Kidney tubule cell (primary cell): Measurements from ENCODE around the gene PAXX.

ENCODE experiments used
- DNase-seq: peaks from one replicate; pipeline ENCODE4 v3.0.0-alpha.2; 2018; ENCODE audit warnings: low spot score

The PAXX gene

GRCh38 chr9:136965771-136966484, 26.3 kb upstream of the PAXX start:
- DNase-seq = no peak

DNA sequence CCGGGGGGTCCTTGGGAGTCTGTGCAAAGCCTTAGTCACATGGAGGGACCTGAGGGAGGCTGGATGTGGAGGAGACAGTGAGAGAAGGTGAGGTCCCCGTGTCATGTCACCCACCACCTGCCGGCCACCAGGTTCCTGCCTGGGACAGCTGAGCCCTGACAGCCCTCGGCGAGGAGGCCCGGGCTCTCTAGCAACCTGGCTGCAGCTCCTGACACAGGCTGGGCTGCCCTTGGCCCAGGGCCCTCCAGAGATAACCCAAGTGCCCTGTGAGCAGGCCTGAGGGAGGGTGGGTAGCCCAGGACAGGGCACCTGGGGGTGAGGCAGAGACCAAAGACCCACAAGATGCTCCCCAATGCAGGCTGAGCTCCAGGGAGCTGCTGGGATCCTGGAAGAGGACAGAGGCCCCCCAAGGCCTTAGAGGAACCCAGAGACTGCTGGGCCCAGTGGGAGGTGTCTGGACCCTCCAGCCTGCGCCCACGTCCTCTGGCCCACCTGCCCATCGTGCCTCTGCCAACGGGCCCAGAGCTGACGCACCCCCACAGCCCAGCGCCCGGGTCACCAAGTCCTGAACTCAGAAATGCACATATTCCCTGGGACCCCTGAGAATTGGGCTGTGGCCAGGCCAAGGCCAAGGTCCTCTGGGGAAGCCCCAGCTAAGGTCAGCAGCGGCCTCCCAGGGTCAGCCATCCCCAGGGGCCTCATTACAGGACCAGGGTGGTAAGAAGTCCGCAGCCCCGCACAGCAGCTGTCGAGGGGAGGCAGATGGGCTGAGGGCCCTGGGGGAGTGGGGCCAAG, 23.7 kb upstream of the PAXX start:
- no peak for DNase-seq

- DNase-seq = no peak
These were observed 23.1 kb upstream of the PAXX start for GRCh38 chr9:136969150-136969549.

DNA sequence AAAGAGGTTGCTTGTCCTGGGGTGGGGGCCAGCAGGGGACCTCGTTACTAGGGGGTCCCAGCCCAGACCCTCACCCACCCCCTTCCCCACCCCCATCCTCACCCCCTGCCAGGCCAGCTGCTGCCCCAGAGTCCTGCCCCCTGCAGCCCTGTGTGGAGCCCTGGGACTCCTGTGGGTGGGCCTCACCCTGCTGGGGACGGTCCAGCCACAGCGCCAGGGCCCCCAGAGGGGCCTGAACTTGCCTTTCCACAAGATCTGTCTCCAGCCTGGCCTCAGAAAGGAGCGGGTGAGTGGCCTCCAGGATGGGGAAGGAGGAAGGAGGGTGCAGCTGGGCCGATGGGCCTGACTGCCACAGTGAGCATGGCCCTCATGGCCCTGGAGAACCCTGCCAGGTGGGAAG, 22.4 kb upstream of the PAXX start:
- DNase-seq = no peak

GRCh38 chr9:136970361-136970760, 21.9 kb upstream of the PAXX start:
- no peak for DNase-seq

DNA sequence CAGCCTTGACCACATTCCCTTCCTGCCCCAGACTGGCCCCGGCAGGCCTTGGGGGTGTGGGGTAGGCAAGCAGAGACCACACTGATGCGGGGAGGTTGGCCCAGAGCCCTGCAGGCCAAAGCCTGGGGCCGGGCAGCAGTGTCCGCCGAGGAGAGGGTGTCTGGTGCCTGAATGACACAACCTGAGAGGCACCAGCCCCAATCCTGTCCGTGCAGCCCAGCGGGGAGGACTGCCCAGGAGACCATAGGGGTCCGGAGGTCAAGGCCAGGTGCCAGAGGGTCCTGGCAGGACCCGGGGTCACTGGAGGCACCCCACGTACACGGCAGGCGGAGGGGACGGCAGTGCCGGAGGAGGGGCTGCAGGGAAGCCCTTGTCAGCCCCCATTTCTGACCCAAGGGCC, 20.5 kb upstream of the PAXX start:
- DNase-seq = no peak

GRCh38 chr9:136972335-136972734, 19.9 kb upstream of the PAXX start:
- DNase-seq = no peak

DNA sequence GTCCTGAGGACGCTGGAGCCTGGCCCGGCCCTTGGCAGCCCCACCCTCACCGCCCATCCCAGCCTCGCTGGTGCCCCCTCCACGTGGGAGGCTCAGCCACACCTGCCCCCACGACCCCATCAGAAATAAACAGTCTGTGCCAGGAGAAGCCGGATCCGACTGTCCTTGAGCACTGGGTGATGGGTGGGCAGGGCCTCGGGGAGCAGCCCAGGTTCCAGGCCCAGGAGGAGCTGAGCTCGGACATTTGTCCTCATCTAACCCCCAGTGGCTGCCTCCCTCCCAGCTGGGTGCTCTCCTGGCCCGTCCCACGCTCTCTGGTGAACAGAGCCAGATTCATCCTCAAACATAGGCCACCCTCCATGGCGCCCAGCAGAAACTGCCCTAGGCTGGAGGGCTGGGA, 19.5 kb upstream of the PAXX start:
- no peak for DNase-seq

DNA sequence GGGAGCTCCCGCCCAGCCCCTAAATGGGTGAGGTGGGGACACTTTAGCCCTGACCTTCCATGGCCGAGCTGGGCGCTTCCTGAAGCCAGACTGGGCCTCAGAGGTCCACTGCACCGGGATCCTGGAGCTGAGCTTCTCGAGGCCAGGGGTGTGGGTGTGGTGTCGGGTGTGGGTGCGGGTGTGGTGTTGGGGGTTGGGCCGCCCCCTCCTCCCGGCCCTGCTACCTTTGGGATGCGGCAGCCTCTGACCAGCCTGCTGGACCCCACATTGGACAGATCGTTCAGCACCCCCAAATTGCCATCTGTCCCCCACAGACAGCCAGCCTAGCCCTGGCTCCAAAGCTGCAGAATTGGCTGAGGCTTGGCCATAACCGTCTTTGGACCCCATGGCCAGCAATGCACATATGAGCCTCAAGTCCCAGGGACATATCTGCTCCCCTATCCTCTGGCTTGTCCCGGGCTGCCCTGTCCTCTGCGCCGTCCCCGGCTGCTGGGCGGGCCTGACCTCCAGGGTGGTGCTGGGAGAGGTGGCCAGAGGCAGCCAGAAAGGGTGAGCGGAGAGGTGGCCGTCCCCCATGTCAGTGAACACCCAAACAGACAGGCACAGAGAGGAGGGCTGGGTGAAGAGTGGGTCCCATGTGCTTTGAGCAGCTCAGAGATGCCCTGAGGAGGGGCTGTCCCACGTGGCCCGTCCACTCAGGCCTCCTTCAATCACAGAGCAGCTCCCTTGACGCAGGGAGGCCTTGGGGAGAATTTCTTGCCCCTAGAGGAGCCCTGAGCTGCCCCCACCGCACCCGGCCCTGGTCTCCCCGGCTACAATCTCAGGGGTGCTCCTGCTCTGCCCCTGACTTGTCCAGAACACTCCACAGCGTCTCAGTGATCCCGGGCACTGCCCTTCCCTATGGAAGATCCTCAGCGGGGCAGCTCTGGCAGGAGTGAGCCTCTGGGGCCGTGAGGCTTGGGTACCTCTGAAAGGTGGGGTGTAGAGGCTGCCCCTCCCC, 18.3 kb upstream of the PAXX start:
- no peak for DNase-seq

DNA sequence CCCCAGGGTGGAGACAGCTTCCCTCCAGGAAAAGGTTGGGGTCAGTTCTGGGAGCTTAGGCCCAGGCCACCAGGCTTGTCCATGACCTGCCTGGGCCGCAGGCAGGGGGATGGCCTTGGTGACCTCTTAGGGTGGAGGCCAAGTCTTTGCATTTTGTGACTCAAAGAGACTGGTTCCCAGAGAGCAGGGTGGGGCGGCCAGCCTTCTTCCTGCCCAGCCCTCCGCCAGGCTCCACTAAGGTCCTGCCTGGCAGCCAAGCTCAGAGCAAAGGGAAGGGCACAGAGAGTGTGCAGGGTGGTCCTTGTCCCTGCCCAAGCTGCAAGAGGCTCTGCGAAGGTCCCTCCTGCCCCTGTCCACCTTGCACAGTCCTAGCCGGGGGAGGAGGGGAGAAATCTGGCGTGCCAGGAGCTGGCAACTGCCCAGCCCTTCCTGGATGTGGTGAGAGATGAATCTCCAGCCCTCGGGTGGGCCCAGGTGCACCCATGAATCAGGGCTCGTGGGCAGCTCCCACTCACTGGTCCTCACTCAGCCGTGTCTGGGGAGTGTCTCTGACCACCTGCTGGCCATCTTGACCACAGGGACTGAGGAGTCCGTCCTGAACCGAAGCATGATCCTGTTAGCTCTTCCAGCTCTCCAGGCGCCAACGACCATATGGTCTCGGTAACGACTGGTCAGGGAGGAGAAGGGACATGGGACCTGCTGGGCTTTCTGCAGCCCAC, 17.2 kb upstream of the PAXX start:
- DNase-seq = peak; percentile 29

GRCh38 chr9:136975644-136976043, 16.6 kb upstream of the PAXX start:
- no peak for DNase-seq

DNA sequence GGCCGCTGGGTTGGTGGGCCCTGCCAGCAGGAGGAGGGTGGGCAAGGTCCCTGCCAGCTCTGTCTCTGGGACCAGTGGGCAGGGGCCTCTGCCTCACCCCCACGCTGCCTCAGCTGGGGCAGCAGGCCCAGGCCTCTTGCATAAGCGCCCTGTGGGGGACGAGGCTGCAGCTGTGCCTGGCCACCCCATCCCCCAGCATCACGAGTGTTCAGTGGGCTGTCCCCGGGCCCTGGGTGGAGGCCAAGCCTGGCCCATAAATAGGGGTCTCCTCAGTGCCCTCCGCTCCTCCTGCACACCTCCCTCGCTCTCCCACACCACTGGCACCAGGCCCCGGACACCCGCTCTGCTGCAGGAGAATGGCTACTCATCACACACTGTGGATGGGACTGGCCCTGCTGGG, 15.0 kb upstream of the PAXX start, which contains the start of gene PTGDS:
PTGDS (plus strand) TSS at position 282 of the 400 bp plus-strand sequence; CDS start at position 357, 75 bp downstream.
- DNase-seq = no peak

- DNase-seq = no peak
These were observed 14.6 kb upstream of the PAXX start for GRCh38 chr9:136977649-136978072.

DNA sequence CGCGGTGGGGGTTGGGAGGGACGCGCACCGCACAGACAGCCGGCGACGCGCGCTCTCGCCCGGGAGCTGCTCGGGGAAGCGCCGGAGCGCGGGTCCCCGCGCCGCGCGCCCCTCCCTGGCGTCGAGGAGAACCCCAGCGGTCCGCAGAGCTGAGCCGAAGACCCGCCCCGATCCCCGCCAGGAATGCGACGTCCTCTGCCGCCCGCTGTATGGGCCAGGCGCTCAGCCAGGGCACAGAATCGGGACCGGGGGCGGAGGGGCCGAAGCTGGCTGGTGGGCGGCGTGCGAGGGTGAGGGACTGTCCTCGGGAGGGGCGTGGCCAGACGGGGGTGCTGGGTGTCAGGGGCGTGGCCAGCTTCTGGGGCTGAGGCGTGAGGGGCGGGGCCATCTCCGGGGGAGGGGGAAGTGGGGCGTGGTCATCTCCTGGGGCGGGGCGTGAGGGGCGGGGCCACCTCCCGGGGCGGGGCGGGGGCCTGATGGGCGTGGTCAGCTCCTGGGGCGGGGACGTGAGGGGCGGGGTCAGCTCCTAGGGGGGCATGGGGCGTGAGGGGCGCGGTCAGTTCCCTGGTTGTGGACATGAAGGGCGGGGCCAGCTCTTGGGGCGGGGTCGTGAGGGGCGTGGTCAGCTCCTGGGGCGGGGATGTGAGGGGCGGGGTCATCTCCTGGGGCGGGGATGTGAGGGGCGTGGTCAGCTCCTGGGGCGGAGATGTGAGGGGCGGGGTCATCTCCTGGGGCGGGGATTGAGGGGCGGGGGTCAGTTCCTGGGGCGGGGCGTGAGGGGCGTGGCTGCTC, 14.0 kb upstream of the PAXX start:
- peak; percentile 22 for DNase-seq

GRCh38 chr9:136978865-136979544, 13.2 kb upstream of the PAXX start:
- DNase-seq = no peak

GRCh38 chr9:136979769-136980587, 12.2 kb upstream of the PAXX start:
- DNase-seq = no peak

- DNase-seq = no peak
These were observed 11.3 kb upstream of the PAXX start for GRCh38 chr9:136980669-136981478.

DNA sequence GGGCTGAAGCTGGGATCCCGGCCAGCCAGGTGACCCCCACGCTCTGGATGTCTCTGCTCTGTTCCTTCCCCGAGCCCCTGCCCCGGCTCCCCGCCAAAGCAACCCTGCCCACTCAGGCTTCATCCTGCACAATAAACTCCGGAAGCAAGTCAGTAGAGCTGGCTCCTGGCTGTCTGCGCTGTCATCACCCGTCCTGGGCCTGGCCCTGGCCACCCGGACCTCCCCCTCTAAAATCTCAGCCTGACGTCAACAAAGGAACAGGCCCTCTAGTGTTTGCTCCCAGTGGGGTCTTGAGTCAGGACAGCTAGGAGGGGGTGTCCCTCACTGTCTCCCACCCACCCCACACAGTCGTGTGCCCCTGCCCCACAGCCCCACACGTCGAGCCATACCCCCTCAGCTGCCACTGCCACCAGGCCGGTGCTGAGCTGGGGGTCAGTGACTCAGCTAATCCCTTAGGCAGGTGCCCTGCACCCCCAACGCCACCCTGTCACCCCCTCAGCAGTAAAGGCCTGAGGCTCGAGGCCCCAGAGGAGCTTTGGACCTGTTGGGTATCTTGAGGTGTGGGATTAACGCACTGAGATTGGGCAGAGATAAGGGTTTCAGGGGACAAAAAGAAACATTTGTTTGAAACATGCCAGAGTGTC, 10.5 kb upstream of the PAXX start:
- no peak for DNase-seq
